Measurements from ENCODE around the gene INPP5E.
"Not testable (repeated sequence)": the region's sequence is repeated elsewhere in the genome, so short reads cannot be mapped to it uniquely, and the experiment has no call there.

INPP5E gene

GRCh38 chr9:136409557-136410455, 29.8 kb downstream of the INPP5E start:
- DNase-seq (ENCODE audit: low read depth), result no peak
- H3K4me3 ChIP-seq (ENCODE audit: low read depth, low read length), result peak overlapping the region; percentile 97
- no peak for TF ChIP-seq CTCF (IDR thresholded peaks at IDR 0.05; ENCODE audit: control insufficient read depth, extremely low read depth, insufficient read depth)

- DNase-seq (ENCODE audit: low read depth), result no peak
- TF ChIP-seq CTCF (IDR thresholded peaks at IDR 0.05; ENCODE audit: control insufficient read depth, extremely low read depth, insufficient read depth), result no peak
- H3K4me3 ChIP-seq (ENCODE audit: low read depth, low read length), result no peak overlapping the region
Measured at GRCh38 chr9:136407911-136408310, 31.7 kb downstream of the INPP5E start.

- DNase-seq (ENCODE audit: low read depth); H3K4me3 ChIP-seq (ENCODE audit: low read depth, low read length): not testable (repeated sequence)
Measured at GRCh38 chr9:136407061-136407460, 32.6 kb downstream of the INPP5E start.

GRCh38 chr9:136405904-136406303, 33.7 kb downstream of the INPP5E start:
- DNase-seq (ENCODE audit: low read depth); H3K4me3 ChIP-seq (ENCODE audit: low read depth, low read length): not testable (repeated sequence)

- no peak for DNase-seq (ENCODE audit: low read depth)
- TF ChIP-seq CTCF (IDR thresholded peaks at IDR 0.05; ENCODE audit: control insufficient read depth, extremely low read depth, insufficient read depth), result no peak
- no peak overlapping the region for H3K4me3 ChIP-seq (ENCODE audit: low read depth, low read length)
Measured at GRCh38 chr9:136405481-136405880, 34.2 kb downstream of the INPP5E start.

GRCh38 chr9:136404801-136405136, 34.9 kb downstream of the INPP5E start:
- no peak for DNase-seq (ENCODE audit: low read depth)
- H3K4me3 ChIP-seq (ENCODE audit: low read depth, low read length), result no peak overlapping the region
- no peak for TF ChIP-seq CTCF (IDR thresholded peaks at IDR 0.05; ENCODE audit: control insufficient read depth, extremely low read depth, insufficient read depth)

GRCh38 chr9:136403915-136404800, 35.5 kb downstream of the INPP5E start:
- TF ChIP-seq CTCF (IDR thresholded peaks at IDR 0.05; ENCODE audit: control insufficient read depth, extremely low read depth, insufficient read depth), result no peak
- no peak overlapping the region for H3K4me3 ChIP-seq (ENCODE audit: low read depth, low read length)
- no peak for DNase-seq (ENCODE audit: low read depth)

All from LNCaP clone FGC (cell line).